Testis (tissue), 2 donors: Measurements from ENCODE around the gene TTC3.

ENCODE experiments used
- POLR2A ChIP-seq: fragments of 450-650 bp; IDR thresholded peaks from one replicate; pipeline ENCODE4 v1.6.1; 2017; ENCODE audit warnings: antibody characterized with exemption, mild to moderate bottlenecking, moderate library complexity
- TF ChIP-seq, protein P1 (sequence below), 3 experiments: fragments of 450-650 bp in 2 of 3; fragments of 200-600 bp in 1 of 3; sonication (generic) in 1 of 3; IDR thresholded peaks; one replicate each; pipeline ENCODE4 v1.5.1; 2016 to 2019; ENCODE audit warnings: antibody characterized with exemption in 3 of 3, mild to moderate bottlenecking in 2 of 3, moderate library complexity in 1 of 3

DNA sequence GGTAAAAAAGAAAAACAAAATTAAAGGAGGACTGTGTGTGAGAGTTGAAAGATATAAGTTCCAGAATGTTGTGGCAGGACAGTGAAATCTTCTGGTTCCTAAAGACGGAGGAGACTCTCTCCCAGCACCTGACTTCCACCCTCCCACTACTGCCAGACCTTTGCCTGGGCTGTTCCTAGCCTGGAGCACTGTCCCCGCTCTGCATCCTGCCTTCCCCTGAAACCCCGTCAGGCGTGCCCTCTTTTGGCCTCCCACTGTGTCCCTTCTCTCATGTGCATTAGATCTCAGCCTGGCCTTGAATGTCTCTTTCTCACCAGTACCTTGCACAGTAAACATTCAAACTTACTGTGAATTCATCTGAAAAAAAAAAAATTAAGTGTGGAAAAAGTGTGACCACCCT, 120.0 kb downstream of the TTC3 start:
- TF ChIP-seq, protein P1, sequence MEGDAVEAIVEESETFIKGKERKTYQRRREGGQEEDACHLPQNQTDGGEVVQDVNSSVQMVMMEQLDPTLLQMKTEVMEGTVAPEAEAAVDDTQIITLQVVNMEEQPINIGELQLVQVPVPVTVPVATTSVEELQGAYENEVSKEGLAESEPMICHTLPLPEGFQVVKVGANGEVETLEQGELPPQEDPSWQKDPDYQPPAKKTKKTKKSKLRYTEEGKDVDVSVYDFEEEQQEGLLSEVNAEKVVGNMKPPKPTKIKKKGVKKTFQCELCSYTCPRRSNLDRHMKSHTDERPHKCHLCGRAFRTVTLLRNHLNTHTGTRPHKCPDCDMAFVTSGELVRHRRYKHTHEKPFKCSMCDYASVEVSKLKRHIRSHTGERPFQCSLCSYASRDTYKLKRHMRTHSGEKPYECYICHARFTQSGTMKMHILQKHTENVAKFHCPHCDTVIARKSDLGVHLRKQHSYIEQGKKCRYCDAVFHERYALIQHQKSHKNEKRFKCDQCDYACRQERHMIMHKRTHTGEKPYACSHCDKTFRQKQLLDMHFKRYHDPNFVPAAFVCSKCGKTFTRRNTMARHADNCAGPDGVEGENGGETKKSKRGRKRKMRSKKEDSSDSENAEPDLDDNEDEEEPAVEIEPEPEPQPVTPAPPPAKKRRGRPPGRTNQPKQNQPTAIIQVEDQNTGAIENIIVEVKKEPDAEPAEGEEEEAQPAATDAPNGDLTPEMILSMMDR (IDR thresholded peaks at IDR 0.05), result no peak
- no peak for TF ChIP-seq POLR2A
